GM06990 (cell line): Measurements from ENCODE around the gene NAV3.

ENCODE experiments used
- DNase-seq: peaks from one replicate; pipeline ENCODE4 v3.0.0-alpha.2; 2011; ENCODE audit not compliant: insufficient read length; ENCODE audit errors: extremely low read depth
- H3K27me3 ChIP-seq: replicated peaks from 2 replicates; pipeline ENCODE4 v1.6.0; 2011; ENCODE audit warnings: low read length; ENCODE audit not compliant: control insufficient read depth, insufficient read depth
- H3K36me3 ChIP-seq: 2 replicates; pipeline ENCODE4 v1.5.1; 2011; ENCODE audit warnings: low read length; ENCODE audit not compliant: control insufficient read depth, insufficient read depth
- H3K4me3 ChIP-seq: replicated peaks from 2 replicates; pipeline ENCODE4 v1.5.1; 2011; ENCODE audit warnings: low read depth, mild to moderate bottlenecking, control low read depth, low read length
- TF ChIP-seq, protein P1 (sequence below): IDR thresholded peaks from 2 replicates; pipeline ENCODE4 v1.5.1; 2011; ENCODE audit warnings: low read length, control low read depth, mild to moderate bottlenecking, inconsistent platforms; ENCODE audit not compliant: insufficient read depth, poor library complexity, severe bottlenecking

NAV3 gene

GRCh38 chr12:77845831-77846230 lies 15.1 kb downstream of the NAV3 start:
- no peak for DNase-seq

DNA sequence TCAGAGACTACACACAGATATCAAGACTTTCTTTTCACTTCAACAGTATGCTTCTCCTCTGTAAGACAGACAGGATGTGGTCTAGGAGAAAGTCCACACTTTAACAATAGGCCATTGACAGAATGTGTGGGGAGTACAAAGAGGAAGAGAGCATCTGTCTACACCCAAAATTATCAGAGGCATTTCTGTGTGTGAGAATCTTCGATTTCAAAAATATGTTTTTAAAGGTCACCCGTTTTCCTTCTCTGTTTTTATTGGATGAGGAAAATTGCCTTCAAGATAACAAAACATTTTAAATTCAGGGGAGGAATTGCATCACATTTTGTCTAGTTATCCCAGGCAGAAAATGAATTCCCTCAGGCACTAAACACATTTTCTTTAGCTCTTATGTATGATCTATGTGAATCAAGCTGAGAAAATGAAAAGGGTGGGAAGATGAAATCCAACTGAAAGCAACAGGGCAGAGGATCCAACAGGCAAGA lies 16.4 kb downstream of the NAV3 start:
- H3K4me3 ChIP-seq: no peak overlapping the region

More at GRCh38 chr12:77845831-77846230, 15.1 kb downstream of the NAV3 start:
- no peak overlapping the region for H3K4me3 ChIP-seq
- H3K36me3 ChIP-seq: no peaks in the 10 kb centered on the region
- no peaks in the 10 kb centered on the region for H3K27me3 ChIP-seq
- TF ChIP-seq, protein P1, sequence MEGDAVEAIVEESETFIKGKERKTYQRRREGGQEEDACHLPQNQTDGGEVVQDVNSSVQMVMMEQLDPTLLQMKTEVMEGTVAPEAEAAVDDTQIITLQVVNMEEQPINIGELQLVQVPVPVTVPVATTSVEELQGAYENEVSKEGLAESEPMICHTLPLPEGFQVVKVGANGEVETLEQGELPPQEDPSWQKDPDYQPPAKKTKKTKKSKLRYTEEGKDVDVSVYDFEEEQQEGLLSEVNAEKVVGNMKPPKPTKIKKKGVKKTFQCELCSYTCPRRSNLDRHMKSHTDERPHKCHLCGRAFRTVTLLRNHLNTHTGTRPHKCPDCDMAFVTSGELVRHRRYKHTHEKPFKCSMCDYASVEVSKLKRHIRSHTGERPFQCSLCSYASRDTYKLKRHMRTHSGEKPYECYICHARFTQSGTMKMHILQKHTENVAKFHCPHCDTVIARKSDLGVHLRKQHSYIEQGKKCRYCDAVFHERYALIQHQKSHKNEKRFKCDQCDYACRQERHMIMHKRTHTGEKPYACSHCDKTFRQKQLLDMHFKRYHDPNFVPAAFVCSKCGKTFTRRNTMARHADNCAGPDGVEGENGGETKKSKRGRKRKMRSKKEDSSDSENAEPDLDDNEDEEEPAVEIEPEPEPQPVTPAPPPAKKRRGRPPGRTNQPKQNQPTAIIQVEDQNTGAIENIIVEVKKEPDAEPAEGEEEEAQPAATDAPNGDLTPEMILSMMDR: no peak

DNA sequence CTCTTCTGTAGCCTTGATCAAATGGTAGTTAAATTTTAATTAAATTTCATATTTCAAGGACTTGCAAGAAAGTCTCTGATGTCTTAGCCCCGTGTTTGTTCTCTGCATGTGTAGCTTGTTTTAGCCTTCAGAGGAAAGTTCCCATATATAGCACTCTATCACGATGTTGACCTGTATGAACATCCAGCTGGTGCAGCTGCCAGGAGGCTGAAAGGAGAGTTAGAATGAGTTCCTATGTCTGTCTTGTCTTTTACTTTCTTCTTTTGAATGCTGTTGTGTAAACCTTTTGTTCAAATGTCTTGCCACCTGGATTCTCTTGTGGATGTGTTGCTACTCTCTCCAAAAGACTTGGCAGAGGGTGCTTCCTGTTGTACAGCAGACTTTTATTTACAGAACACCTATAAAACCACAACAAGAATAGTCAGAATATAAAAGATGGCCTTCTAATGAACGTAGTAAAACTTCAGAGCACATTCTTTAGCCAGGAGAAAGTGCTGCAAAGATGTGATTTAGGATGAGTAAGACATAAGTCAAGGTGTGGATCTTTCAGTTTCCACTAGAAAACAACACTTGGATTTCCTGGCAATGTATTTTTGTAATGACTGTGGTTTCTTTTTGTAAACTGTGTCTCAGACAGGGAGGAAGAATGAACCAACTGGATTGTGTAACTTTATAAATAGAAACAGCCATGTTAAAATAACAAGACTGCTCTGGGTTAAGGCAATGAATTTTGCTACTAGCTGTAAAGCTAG lies 17.2 kb downstream of the NAV3 start:
- DNase-seq: peak; percentile 27
- TF ChIP-seq, protein P1: no peak
- Histone ChIP-seq H3K4me3 (no peak overlapping the region), H3K27me3 (no peaks in the 10 kb centered on the region), H3K36me3 (no peaks in the 10 kb centered on the region)

More for the DNA sequence above, 16.4 kb downstream of the NAV3 start:
- Histone ChIP-seq H3K36me3 (no peaks in the 10 kb centered on the region), H3K27me3 (no peaks in the 10 kb centered on the region)
- DNase-seq: peak; percentile 69
- TF ChIP-seq, protein P1: no peak

GRCh38 chr12:77850129-77850528 lies 19.4 kb downstream of the NAV3 start:
- TF ChIP-seq, protein P1: no peak
- Histone ChIP-seq H3K4me3 (no peak overlapping the region), H3K36me3 (no peaks in the 10 kb centered on the region), H3K27me3 (no peaks in the 10 kb centered on the region)
- DNase-seq: no peak

GRCh38 chr12:77850698-77851097 lies 20.0 kb downstream of the NAV3 start:
- TF ChIP-seq, protein P1: no peak
- DNase-seq: no peak

GRCh38 chr12:77855548-77855947 lies 24.9 kb downstream of the NAV3 start:
- H3K36me3 ChIP-seq: no peaks in the 10 kb centered on the region
- no peaks in the 10 kb centered on the region for H3K27me3 ChIP-seq
- H3K4me3 ChIP-seq: no peak overlapping the region
- DNase-seq: no peak
- TF ChIP-seq, protein P1: no peak

More at GRCh38 chr12:77850698-77851097, 20.0 kb downstream of the NAV3 start:
- no peak overlapping the region for H3K4me3 ChIP-seq
- H3K27me3 ChIP-seq: no peaks in the 10 kb centered on the region
- H3K36me3 ChIP-seq: no peaks in the 10 kb centered on the region
